HG02610 (cell line): ENCODE data around the gene ZFP36L1.

Source experiments
- ATAC-seq: cut with Tn5 transposase; IDR thresholded peaks from one replicate; pipeline ENCODE4 v1.9.1; 2021; ENCODE audit warnings: mild to moderate bottlenecking, moderate library complexity; ENCODE audit not compliant: unreplicated experiment

Gene ZFP36L1

DNA sequence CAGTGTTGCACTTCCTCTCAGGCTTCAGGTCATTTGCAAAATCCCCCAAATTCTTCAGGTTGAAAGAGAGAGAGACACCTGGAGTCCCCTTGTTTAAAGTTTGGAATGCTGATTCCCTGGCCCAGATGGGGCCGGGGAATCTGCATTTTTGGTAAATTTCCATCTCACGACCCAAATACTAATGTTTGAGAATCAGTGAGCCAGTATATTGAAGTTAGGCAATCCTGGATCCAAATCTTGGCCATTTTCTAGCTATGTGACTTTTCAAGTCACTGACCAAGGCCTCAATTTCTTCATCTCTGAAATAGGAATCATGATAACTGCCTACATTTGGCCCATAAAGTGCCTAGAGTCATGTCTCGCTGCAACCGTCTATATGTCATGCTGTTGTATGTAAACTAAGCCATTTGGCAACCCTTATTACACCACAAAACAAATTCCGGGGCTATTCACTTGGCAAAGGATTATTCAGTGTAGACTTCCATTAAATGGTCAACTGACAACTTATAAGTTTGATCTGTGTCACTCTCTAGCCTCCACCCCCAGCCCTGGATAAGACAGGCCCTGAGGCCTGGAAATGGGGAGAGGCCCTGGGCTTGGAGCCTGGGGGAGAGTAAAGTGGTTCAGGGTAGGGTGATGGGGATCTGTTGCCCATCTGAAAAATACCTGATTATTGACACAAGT is 3.7 kb upstream of the ZFP36L1 start:
- ATAC-seq, result no peak

DNA sequence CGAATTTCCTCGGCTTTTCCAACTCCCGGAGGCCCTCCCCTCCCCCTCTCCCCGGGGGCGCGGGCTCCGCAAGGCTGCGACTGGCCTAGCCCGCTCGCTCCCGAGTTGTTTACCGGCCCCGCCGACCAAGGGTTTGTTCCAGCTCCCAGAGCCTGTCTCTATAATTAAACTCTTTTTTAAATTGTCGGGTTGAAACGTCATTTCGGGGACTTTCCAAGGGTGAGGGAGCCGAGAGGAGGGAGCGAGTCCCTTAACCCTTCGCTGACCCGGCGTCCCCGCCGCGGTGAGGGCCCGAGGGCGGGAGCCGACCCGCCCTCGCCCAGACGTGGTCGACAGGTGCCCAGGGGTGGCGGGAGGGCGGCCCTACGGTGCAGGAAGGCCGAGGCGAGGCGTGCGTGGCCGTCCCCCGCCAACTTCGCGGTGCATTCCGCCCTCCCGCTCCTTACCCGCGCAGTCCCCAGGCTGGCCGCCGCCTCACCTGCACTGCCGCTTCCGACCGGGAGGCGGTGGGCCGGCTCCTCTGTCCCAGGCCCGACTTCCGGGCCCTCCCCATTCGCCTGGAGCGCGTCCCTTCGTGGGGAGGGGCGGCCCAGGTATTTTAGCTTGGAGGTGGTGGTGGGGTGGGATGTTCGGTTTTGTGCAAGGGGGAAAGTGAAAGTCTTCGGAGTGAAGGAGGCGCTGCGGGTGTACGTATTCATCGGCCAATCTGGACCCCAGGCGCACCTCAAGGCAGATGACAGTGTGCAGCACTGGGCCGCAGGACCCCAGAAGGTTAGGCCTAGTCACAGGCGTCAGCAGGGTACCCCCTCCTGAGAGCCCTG is 2.9 kb upstream of the ZFP36L1 start:
- peak; percentile 43 for ATAC-seq

DNA sequence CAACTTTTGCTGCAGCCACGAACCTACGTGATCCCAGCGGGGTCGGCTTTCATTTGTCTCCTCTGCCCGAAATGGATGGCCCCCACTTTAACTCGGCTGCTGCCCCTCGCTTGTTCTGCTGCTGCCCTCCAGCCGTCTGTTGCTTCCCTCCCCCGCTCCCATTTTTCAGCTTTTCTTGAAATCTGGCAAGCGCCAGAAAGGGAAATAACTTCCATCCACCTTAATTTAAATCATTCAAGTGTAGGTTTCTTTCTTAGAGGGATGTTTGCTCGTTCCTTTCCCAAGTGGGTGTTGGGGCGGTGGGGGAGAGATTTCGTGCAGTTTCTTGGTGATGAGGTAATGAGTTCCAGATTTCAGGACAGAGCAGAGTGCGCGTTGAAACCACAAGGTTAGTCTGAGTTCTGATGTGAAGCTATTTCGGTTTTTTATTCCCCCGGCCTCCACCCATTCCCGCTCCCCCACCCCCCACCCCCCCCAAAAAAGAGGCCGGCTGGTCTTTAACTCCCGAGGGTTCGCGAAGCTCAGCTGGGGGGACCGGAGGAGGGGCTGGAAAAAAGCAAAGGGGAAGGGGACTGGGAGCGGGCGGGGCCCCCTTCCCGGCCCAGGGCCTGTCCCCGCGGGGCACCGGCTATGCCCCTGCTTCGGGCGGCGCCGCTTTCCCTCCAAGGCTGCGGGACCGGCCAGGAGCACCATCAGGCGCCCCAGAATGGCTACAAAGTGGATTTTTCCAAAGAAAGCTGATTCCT is 2.2 kb upstream of the ZFP36L1 start:
- ATAC-seq, result no peak

- no peak for ATAC-seq
Measured at GRCh38 chr14:68794130-68794850, 1.4 kb upstream of the ZFP36L1 start.

GRCh38 chr14:68793734-68794129 is 865 bp upstream of the ZFP36L1 start:
- no peak for ATAC-seq

DNA sequence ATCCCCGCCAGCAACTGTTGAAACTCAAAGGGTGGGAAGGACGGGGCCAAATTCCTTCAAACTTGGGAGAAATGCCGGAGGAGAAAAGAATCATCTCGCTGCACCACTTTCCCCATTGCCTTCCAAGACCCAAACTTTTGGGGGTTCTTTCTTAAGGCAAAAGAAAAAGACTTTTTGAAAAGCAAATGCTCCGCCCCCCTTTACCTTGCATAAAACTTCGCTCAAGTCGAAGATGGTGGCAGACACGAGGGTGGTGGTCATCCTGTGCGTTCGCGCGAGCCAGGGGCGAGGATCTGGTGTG is 239 bp downstream of the ZFP36L1 start:
- no peak for ATAC-seq

DNA sequence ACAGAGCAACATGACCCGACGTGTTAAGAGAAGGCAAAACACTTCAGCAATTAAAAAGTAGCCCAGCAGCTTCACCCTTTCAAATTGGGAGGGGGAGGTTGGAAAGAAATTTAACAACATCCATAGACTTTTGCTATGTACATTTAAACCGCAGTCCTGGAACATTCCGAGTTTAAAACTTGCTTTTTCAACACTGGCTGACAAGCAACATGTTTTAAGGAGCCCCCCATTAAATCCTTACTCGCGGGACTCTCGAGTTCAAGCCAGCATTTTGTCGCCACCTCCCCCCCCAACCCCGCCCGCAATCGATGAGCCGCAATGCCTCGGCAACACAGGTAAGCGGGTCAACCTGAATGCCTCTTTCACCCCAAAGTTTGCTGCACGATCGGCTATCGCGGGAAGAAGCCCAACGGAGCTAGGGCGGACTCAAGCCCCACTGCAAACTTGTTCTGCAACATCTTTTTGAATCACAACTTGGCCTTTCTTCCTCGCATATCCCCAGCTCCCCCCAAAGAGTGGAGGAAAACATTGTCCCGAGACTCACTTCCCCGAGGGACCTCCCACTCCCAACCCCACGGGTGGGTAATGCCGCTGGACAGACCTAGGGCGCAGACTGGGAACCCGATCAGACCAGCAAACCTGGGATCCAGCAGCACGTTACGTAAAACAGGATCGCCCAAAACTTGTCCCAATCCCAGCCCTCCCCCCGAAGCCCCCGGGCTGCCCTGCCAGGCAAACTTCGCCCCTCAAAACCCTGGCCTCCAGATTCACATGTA is 777 bp downstream of the ZFP36L1 start:
- no peak for ATAC-seq

GRCh38 chr14:68791078-68791901 is 1.6 kb downstream of the ZFP36L1 start:
- ATAC-seq, result no peak

DNA sequence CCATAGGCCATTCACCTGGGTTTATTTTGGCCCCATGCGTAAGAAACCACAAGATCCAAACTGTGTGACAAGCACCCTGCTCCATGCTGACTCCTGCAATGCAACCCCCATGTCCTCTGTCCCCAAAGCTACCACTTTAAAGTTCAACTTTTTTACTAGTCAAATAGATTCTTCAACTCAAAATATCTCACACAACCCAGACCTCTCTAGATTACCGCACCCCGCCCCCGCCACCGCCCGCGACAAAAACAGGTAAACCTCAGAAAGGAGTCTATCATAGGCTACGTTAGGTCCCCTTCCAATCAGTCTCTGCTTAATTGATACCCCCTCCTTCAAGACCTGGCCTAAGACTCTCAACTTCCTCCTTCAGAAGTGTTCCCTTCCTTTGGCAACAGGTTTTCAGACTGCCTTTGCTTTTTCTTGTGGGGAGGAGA is 2.2 kb downstream of the ZFP36L1 start:
- no peak for ATAC-seq

DNA sequence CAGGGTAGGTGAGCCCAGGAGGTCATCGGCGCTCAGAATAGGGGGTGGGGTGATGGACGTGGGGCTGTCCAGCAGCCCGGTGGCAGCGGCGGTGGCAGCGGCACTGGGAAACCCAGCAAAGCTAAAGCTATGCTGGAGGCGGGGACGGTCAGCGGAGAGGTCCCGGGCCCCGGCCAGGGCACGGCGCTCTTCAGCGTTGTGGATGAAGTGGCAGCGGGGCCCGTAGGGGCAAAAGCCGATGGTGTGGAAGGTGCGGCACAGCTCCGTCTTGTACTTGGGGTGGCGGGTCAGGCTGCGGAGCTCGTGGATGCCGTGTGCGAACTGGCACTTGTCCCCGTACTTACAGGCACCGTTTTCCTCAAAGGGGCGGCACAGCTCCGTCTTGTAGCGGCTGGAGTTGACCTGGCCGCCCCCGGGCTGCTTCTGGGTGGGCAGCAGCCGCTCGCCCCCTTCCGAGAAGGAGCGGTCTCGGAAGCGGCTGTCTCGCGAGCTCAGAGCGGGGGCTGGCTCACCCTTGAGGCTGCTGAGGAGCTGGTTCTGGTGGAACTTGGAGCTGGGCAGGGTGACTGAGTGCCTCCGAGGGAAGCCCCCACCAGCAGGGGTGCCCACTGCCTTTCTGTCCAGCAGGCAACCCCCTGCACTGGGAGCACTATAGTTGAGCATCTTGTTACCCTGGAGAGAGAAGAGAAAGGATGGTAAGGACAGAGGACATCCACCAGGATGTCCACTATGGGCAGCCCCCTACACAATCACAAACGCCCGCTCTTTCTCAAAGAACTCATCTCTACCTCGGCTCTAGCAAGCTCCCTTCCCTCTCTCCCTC is 2.8 kb downstream of the ZFP36L1 start:
- no peak for ATAC-seq

DNA sequence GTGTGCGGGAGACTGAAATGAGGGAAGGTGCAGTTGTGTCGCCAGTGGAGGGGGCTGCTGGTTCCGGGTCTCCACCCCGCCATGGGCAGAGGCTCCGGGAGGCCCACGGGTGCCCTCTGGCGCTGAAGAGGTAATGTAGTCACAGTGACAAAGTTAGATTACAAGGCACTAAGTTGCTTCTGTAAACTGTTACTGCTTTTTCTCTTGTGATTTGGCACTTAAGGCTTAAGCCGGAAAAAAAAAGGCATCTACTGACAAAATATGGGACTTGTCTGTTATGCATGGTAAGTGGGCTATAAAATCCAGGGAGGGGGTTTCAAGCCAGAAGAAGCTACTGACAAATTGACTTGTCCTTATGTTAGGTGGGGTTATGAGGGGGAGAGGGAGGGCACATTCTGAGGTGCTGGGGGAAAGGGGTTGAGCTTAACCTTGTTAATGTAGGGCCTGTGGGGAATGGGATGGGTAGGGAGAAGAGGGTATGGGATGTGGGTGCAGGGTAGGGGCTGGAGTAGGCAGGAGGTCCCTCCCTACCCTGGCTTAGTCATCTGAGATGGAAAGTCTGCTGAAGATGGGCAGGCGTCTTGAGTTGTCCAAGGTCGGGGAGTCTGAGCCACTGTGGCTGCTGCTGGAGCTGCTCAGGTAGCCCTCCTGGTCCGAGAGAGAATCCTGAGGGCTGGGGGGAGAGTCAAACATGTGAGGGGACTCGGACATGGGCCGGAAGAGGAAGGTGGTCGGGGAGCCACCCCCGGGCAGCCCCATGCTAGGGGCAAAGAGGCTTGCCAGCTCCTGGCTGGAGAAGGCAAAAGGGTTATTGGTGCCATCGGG is 3.7 kb downstream of the ZFP36L1 start:
- no peak for ATAC-seq

DNA sequence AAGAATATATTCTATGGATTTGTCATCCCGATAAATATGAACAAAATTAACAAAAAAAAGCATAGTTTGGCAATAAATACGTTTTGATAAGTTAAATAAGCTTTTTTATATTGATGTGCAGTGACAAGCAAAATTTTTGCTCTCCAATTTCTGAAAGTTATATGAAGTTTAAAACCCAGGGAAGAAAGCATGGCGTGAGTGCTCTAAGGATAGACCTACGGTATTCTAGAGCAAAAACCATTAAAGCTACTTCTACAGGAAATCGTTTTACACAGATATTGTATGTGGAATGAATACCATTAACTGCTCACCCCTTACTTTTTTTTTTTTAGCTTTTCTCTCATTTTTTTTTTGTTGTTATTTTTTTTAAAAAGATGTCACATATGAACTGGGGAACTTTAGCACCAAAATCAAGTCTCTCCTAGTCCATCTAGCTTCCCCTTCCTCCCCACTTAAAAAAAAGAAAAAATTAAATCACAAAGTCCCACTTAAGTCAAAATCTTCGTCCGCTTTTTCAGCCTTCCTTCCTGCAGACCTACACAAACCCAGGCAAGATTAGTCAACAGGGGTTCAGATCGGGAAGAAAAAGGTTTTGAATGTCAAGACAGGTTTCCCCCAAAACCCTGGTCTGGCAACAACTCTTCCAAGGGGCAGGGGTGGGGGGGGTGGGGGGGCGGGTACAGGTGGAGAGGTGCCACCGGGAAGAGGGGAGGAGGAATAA is 4.4 kb downstream of the ZFP36L1 start:
- ATAC-seq, result no peak

- no peak for ATAC-seq
Measured at GRCh38 chr14:68787092-68787992, 5.5 kb downstream of the ZFP36L1 start.

DNA sequence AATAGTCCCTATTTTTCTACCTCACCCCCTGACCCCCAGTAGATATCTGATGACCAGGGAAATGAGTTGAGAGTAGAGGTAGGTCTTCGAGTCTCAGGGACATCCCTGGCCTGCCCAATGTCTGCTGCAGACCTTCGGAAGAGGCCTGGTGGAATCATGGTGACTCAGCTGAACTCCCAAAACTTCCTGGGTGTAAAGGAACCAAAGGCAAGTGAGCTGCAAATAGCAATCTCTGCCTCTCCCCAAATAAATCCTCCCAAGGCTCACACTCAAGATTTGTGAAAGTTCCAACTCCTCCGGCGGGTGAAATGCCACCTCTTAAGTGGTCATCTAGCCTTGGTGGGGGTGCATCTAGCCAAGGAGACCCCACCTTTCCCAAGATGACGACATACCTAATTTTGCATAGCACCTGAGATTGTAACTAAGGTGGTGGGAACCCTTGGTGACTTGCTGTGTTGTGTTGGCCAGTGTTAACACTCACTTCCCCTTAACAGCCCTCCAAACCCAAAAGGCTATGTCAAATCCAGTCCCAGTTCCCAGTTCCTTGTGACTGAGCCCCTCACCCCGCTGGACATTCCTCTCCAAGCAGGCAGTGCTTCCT is 6.3 kb downstream of the ZFP36L1 start:
- ATAC-seq, result no peak

DNA sequence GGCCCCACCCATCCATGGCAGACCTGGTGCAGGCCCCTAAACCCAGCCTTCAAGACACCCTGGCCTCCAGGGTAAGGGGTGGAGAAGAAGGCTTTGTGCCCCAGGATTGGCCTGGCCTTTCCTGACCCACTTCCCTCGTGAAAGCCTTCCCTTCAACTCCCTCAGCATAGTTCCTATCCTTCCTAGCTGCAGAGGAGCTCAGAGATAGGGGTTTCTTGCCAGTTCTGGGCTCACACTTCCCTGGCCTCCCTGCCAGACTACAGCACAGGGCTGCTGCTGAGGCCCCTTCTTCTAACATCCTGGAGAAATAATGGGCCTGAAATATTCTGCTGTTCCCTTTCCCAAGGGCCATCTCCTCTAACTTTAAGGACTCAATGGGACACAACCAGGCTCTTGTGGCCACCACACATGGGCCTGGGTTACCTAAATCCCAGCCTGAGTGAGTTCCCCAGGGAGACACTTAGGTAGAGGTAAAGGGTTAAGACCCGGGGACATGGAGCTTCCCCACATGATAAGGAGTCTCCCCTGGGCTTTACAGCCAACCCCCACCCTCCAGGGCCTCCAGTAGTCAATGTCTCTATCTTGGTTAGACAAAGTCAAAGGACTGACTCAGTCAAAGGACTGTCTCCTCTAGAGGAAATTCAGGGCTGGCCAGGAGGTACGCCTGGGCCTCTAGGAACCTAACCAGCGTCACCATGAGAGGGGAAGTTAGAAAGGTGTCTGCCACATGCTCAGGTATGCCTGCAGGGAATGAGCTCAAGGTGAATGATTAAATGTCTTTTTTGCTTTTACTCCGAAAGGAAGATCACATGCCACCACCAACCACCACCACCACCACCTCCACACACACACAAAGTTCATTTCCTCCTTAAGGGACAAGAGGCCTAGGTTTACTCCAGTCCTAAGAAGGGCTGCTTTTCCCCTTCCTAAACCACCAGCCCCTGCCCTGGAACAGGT is 7.1 kb downstream of the ZFP36L1 start:
- no peak for ATAC-seq
